Amniotic stem cell (primary cell): ENCODE results near the gene PTPN22.
A peak's percentile ranks its signal among the peaks of the same experiment; 100 is the strongest.

Source experiments
- DNase-seq: peaks from one replicate; lab custom pipeline; 2025; lab: John Stamatoyannopoulos, UW

The PTPN22 gene

DNA sequence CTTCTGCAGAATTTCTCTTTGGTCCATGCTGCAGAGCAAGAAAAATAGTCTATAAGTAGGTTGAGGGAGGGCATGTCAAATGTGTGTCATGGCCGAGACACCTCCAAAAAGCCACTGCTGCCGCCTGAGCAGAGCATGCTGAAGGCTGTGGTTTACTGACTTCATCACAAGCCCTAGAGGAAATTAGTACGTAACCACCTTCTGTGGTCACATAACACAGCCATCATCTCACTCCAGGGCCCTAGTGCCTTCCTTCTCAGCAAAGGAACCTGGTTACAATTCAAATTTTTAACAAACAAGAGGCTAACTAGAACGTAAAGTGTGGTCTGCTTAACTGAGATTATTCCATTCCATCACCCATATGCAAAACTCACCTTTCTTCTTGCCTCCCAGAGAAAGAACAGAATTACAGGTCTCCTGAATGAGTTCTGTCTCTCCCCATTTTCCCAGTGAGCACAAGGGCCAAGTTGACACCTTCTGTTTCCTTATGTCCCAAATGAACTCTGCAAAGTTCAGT is at the start of gene PTPN22:
Gene PTPN22 (minus strand): TSS at position 116 of the 517 bp plus-strand sequence.
- peak; percentile 8 for DNase-seq

- no peak for DNase-seq
These were observed 46.7 kb upstream of the PTPN22 start for GRCh38 chr1:113918243-113918642.

DNA sequence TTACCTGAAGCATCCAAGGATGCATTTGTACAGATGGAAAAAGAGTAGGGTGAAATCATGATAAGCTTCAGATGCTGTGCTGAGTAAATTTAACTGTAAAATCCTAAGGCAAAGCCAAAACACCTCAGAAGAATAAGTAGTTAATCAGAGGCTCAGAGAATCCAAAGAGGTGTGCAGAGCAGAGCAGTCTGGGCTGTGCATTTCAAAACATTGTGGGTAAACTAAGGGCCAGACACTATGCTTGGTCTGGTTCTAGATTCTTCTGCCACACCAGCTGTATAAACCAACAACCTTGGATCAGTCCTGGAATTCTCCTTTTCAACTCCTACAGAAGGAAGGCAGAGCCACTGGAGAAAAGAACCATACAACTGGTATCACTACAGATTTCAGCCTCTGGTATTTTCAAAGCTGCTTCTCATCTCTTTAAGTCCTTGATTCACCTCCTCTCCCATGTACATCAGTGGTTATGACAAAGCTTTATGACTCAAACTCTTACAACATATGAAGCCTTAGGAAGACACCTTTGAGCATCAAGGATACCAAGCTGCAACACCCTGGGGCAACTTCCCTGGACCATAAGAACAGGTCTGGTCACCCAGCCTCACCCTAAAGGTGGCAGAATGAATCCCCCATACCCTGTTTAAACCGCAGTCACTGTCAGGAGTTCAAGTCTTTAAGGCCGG is 46.0 kb upstream of the PTPN22 start:
- no peak for DNase-seq

GRCh38 chr1:113916974-113917373 is 45.5 kb upstream of the PTPN22 start:
- DNase-seq: no peak

GRCh38 chr1:113913887-113914664 is 42.6 kb upstream of the PTPN22 start:
- DNase-seq: no peak

GRCh38 chr1:113913312-113913668 is 41.8 kb upstream of the PTPN22 start:
- no peak for DNase-seq

DNA sequence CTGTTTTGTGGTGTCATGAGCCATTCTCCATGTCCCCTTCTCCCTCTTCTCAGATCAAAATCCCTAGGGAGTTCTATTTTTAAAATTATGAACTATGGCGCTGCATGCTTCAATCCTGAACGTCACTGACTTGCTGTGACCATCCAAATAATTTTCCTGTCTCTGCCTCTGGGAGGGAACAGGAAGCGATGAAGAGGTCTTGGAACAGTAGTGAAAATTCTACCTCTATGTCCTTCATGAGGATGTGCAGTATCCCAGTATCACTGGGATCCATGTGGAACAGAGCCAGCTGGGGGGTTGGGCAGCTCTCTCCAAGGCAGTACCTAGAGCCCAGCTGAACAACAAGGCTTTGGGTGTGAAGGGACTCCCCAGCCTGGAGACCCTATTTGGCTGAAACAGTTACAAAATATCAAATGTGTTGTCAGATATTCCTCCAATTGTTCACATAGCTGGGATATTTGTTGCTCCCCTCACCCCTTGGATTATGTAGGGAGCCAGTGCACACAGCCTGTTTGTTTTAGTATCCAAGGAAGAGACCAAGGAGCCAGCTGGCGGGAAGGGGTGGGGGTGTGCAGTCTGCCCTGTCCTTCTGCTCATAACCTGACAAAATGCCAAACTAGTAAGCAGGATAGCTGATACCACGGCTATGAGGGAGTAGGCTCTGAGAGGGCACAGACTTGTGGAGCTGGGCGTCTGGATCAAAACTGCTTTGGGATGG is 41.2 kb upstream of the PTPN22 start:
- no peak for DNase-seq

GRCh38 chr1:113905435-113905861 is 33.9 kb upstream of the PTPN22 start:
- DNase-seq: no peak

GRCh38 chr1:113904674-113905434 is 33.3 kb upstream of the PTPN22 start, which contains the start of the genes AP4B1 and DCLRE1B:
Gene AP4B1, minus strand, starts transcription at chr1:113904799. Its CDS starts 82 bp downstream, at chr1:113904717.
Gene DCLRE1B, plus strand, starts transcription at chr1:113905326. Its CDS starts 261 bp downstream, at chr1:113905587.
- DNase-seq: peak; percentile 99

GRCh38 chr1:113904293-113904673 is 32.8 kb upstream of the PTPN22 start:
- no peak for DNase-seq

DNA sequence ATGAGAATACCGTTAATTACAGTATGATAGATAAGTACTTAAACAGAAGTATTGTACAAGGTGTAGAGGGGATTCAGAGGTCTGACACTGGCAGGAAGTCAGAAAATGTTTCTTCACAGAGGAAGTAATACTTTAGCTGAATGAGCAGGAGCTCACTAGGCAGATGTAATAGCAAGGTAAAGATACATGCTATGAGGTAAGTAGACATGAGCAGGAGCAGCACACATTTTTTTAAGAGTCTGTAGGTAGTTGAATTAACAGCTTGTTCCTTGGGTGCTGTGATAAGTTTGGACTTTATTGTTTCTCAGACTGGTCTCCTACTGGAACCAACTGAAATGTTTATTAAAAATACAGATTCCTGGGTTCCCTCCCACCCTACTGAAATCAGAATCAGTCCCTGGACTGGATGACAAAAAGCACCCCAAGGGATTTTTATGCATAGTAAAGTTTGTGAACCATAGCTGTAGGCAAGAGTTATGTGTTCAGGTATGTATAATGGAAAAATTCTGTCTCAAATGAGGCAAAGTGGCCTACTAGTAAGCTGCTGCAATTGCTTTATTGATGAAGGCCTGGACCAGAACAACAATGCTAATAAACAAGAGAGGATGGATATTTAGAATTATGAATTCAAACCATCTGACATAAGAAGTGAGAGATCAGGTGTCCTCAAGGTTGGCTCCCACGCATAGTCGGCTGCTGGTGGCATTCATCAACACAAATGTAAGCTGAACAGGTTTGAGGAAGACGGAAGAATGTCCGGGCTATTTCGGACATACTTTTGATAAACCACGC is 32.2 kb upstream of the PTPN22 start:
- no peak for DNase-seq

- no peak for DNase-seq
These were observed 29.7 kb upstream of the PTPN22 start for GRCh38 chr1:113901191-113901590.

DNA sequence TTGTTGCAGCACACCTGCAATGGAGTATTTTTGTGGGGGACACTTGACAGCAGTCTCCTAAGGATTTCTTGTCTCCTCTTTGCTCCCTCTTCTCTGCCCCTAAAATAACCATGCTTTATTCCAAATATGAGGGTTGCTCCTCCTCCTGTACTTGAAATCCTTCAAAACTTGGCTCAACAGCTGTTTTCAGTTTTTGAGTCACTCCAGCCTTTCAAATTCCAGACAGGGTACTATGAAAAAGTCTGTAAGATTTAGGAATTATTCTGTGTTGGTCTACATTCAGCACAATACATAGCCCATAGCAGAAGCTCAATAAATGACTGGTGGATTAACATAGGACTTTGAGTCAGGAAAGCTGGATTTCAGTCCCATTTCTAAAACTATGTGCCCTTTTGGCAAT is 27.6 kb upstream of the PTPN22 start:
- no peak for DNase-seq

- DNase-seq: no peak
These were observed 26.8 kb upstream of the PTPN22 start for GRCh38 chr1:113898241-113898814.

DNA sequence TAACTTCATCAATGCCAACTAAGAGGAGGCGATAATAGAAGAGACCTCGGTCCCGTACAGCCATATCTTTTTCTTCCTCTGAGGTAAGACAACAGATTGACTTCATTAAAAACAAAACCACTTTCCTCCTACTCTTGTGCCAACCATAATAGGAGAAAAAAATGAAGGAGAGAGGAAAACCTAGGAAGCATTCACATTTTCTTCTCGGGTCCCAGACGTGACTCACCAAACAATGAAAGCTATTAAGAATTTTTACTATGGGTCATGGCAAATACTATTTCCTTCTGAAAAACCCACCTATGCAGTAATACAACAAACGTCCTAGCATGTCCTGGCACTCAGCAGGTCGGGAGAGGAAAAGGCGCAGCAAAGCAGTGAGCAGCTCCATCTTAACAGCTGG is 24.4 kb upstream of the PTPN22 start:
- no peak for DNase-seq

- no peak for DNase-seq
These were observed 23.6 kb upstream of the PTPN22 start for GRCh38 chr1:113895098-113895497.

- DNase-seq: no peak
These were observed 21.8 kb upstream of the PTPN22 start for GRCh38 chr1:113893267-113893666.

DNA sequence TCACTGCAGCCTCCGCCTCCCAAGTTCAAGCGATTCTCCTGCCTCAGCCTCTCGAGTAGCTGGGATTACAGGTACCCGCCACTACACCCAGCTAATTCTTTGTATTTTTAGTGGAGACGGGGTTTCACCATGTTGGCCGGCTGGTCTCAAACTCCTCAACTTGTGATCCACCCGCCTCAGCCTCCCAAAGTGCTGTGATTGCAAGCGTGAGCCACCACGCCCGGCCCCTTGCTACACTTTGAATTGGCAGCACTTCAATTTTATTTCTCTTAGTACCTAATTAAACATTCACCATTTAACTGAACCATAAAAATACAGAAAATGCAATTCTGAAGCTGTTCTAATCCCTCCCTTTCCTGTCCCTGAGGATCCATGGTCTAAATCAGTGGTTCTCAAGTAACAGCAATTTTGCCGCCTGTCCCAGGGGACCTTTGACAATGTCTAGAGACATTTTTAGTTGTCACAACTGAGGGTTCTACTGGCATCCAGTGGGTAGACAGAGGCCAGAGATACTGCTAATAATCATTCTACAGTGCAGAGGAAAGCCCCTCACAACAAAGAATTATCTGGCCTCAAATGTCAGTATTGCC is 20.2 kb upstream of the PTPN22 start:
- no peak for DNase-seq

DNA sequence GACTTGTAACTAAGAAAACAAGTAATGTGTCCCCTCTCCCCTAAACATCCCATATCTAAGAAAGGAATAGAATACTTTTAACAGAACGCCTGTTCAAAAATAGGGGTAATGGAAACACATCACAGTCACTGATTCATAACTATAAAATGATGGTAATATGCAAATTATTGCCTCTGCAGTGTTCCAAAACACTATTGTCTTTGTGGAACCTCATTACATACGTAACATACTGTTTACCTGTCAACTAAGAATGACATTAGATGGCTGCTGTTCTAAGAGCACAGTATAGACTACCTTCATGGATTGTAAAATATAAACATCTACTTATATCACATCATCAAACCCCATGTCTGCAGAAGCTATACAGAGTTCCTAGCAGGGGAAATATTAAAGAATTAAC is 19.3 kb upstream of the PTPN22 start:
- no peak for DNase-seq
